ENCODE measurements around the gene GABRB1. TPM values are rescaled to one million over a fixed set of nuclear protein-coding genes. Genes with fewer than 3 reads are reported as not detected.

GABRB1 gene
- total RNA-seq, 2 experiments from 2014 or later = not detected

- Histone ChIP-seq H3K79me2 (ENCODE audit: insufficient read depth, low read depth, low read length) (no peaks in the 10 kb centered on the region), H3K4me3 (ENCODE audit: low read depth, low read length, poor library complexity, severe bottlenecking) (no peak overlapping the region), H3K4me2 (ENCODE audit: low read length) (no peak overlapping the region), H2AFZ (ENCODE audit: low read length) (no peak overlapping the region), H3K27ac (ENCODE audit: low read depth, low read length, poor library complexity, severe bottlenecking) (no peak overlapping the region), H3K9me3 (ENCODE audit: low read length) (no peaks in the 10 kb centered on the region), H3K4me1 (ENCODE audit: insufficient read depth, low read length, poor library complexity, severe bottlenecking) (no peaks in the 10 kb centered on the region), H4K20me1 (ENCODE audit: insufficient read depth, low read length) (no peaks in the 10 kb centered on the region), H3K36me3 (ENCODE audit: insufficient read depth, low read length) (no peaks in the 10 kb centered on the region), H3K9me2 (ENCODE audit: insufficient read depth, low read length) (no peaks in the 10 kb centered on the region)
- no TSS peak for BruUV-seq (replicated peaks)
- POLR2A ChIA-PET = interaction anchor here (0.6 kb wide), 1 partner anchor 696 kb away, joined by 3 read pairs; no protein-coding TSS in a partner anchor
- TF ChIP-seq CTCF (conservative IDR thresholded peaks at IDR 0.05; ENCODE audit: low read length) (no peak), EZH2phosphoT487 (IDR thresholded peaks at IDR 0.05; ENCODE audit: borderline replicate concordance, low read depth, low read length) (no peak)
- intact Hi-C loops (cut with micrococcal nuclease; ENCODE audit: unreplicated experiment) = no loop called here
- CTCF ChIA-PET (ENCODE audit: unreplicated experiment) = no interaction called here
- no peak for DNase-seq (ENCODE audit: low spot score)
These were observed 172.2 kb downstream of the GABRB1 start for GRCh38 chr4:47203593-47203992.

- no peak overlapping the region for H2AFZ ChIP-seq (ENCODE audit: low read length)
- no peaks in the 10 kb centered on the region for H3K9me3 ChIP-seq (ENCODE audit: low read length)
- no peaks in the 10 kb centered on the region for H3K79me2 ChIP-seq (ENCODE audit: insufficient read depth, low read depth, low read length)
- no peak overlapping the region for H3K4me2 ChIP-seq (ENCODE audit: low read length)
- no peak overlapping the region for H3K4me3 ChIP-seq (ENCODE audit: low read depth, low read length, poor library complexity, severe bottlenecking)
- DNase-seq (ENCODE audit: low spot score) = no peak
- no peaks in the 10 kb centered on the region for H3K9me2 ChIP-seq (ENCODE audit: insufficient read depth, low read length)
- BruUV-seq (replicated peaks) = no TSS peak
- no peak overlapping the region for H3K27ac ChIP-seq (ENCODE audit: low read depth, low read length, poor library complexity, severe bottlenecking)
- POLR2A ChIA-PET = interaction anchor here (1.9 kb wide), 1 partner anchor 9 kb away, joined by 6 read pairs; no protein-coding TSS in a partner anchor
- intact Hi-C loops (cut with micrococcal nuclease; ENCODE audit: unreplicated experiment) = no loop called here
- TF ChIP-seq CTCF (conservative IDR thresholded peaks at IDR 0.05; ENCODE audit: low read length) (no peak), EZH2phosphoT487 (IDR thresholded peaks at IDR 0.05; ENCODE audit: borderline replicate concordance, low read depth, low read length) (no peak)
- H4K20me1 ChIP-seq (ENCODE audit: insufficient read depth, low read length) = no peaks in the 10 kb centered on the region
- CTCF ChIA-PET (ENCODE audit: unreplicated experiment) = no interaction called here
- no peaks in the 10 kb centered on the region for H3K36me3 ChIP-seq (ENCODE audit: insufficient read depth, low read length)
- no peaks in the 10 kb centered on the region for H3K4me1 ChIP-seq (ENCODE audit: insufficient read depth, low read length, poor library complexity, severe bottlenecking)
These were observed 176.2 kb downstream of the GABRB1 start for GRCh38 chr4:47207555-47207954.

- H3K4me2 ChIP-seq (ENCODE audit: low read length) = no peak overlapping the region
- H2AFZ ChIP-seq (ENCODE audit: low read length) = no peak overlapping the region
- no peaks in the 10 kb centered on the region for H3K9me3 ChIP-seq (ENCODE audit: low read length)
- POLR2A ChIA-PET = interaction anchor here (1.1 to 3.0 kb wide), 3 partner anchors 10 to 62 kb away, joined by 3 to 10 read pairs (median 6); no protein-coding TSS in a partner anchor
- CTCF ChIA-PET (ENCODE audit: unreplicated experiment) = no interaction called here
- no peaks in the 10 kb centered on the region for H3K79me2 ChIP-seq (ENCODE audit: insufficient read depth, low read depth, low read length)
- no peak for TF ChIP-seq CTCF (conservative IDR thresholded peaks at IDR 0.05; ENCODE audit: low read length)
- TF ChIP-seq EZH2phosphoT487 (IDR thresholded peaks at IDR 0.05; ENCODE audit: borderline replicate concordance, low read depth, low read length) = no peak
- no peaks in the 10 kb centered on the region for H4K20me1 ChIP-seq (ENCODE audit: insufficient read depth, low read length)
- no peak overlapping the region for H3K4me3 ChIP-seq (ENCODE audit: low read depth, low read length, poor library complexity, severe bottlenecking)
- no TSS peak for BruUV-seq (replicated peaks)
- no peaks in the 10 kb centered on the region for H3K36me3 ChIP-seq (ENCODE audit: insufficient read depth, low read length)
- H3K27ac ChIP-seq (ENCODE audit: low read depth, low read length, poor library complexity, severe bottlenecking) = no peak overlapping the region
- H3K4me1 ChIP-seq (ENCODE audit: insufficient read depth, low read length, poor library complexity, severe bottlenecking) = no peaks in the 10 kb centered on the region
- no peak for DNase-seq (ENCODE audit: low spot score)
- H3K9me2 ChIP-seq (ENCODE audit: insufficient read depth, low read length) = no peaks in the 10 kb centered on the region
- intact Hi-C loops (cut with micrococcal nuclease; ENCODE audit: unreplicated experiment) = no loop called here
These were observed 178.5 kb downstream of the GABRB1 start for GRCh38 chr4:47209833-47210232.
